Placental pericyte (primary cell): ENCODE results near the gene SRP54. TPM values are rescaled to one million over a fixed set of nuclear protein-coding genes. Genes with fewer than 3 reads are reported as not detected.

Experiments used
- total RNA-seq: library from RNA; depleted of rRNA; stranded (reverse); fragments of >200 nt; gene quantifications from 2 replicates; pipeline ENCODE4 v1.2.3, GENCODE V29; 2012

Gene SRP54
- 83.2 and 89.7 TPM in 2 replicates for total RNA-seq

DNA sequence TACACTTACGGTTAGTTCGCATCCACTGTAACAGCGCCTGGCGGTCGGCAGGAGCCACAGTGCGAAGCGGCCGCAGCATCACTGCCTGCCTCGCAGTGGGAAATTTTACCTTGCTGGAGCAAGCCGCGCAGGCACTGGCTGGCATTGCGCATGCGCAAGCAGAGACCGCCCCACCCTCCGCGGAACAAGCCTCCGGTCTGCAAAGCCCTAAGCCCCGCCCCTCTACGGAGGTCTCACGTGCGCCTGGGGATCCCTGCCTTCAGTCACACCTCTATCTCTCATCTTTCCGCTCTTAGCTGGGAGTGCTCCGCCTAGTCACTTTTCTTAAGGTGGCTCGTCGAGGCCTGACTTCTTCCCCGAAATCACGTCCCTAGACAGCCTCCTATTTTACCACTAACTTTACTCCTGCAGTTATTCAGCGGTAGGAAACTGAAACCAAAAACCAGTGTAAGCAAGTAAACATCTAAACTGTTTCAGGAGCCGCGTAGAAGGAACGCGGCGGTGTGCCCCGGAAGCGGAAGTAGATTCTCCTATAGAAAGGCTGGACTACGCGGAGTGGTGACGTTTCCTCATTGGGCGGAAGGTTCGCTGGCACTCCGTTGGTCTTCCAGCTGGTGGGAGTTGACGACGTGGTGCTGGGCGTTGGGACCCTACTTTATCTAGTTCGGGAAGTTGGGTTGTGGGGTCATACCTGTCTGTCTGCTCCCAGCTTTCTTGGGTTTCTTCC is at the start of gene SRP54:
SRP54 (plus strand) TSS at position 572 of the 727 bp plus-strand sequence. CDS start 13,718 bp downstream, outside the sequence.

DNA sequence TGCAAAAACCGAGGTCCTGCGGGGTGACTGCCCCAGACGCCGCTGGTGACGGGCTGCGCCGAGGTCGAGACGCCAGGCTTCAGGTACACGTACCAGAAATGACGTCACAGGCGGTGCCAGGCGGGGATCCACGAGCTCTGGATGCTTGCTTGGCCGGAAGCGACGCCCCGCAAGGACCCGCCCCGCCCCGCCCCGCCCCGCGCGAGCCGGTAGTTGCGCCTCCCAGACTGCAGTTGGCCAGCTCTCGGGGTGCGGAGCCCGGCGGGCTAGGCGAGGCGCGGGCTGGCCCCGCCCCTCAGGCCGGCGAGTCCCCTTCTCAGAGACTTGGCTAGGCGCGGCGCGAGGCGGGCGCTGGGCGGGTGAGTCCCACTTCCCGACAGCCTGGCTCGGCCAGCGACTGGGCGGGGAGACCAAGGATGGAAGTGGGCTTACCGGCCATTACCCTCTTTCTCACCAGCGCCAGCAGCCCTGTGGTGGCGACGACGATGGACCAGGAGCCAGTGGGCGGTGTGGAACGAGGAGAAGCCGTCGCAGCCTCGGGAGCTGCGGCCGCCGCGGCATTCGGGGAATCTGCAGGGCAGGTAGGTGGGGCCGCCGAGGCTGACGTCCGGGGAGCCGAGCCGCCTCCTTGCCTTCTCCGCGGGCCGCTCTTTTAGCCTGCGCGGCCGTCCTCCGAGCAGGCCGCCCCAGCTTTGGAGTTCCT is 63.4 kb downstream of the SRP54 start, which contains the start of gene FAM177A1:
FAM177A1 (plus strand) TSS at position 225 of the 703 bp plus-strand sequence; CDS start at position 417, 192 bp downstream.

Other genes with a start within 250 kb of the SRP54 start
- 14.7 and 44.5 TPM in 2 replicates for gene BAZ1A, start 107.6 kb upstream of the SRP54 start, total RNA-seq
- 34.6 and 38.7 TPM in 2 replicates for gene FAM177A1, start 63.3 kb downstream of the SRP54 start, total RNA-seq
- 36.9 and 37.9 TPM in 2 replicates for gene PPP2R3C, start 139.0 kb downstream of the SRP54 start, total RNA-seq
- 25.2 and 44.5 TPM in 2 replicates for gene PRORP, start 139.6 kb downstream of the SRP54 start, total RNA-seq